SK-N-SH (cell line): ENCODE results near the gene ZIC5. TPM values are rescaled to one million over a fixed set of nuclear protein-coding genes. Genes with fewer than 3 reads are reported as not detected.

ENCODE experiments used
- CTCF ChIA-PET: fragments of 300-600, 350-600 bp; formaldehyde crosslinking; extraction: SDS; loops from one replicate; lab custom pipeline; 2021; lab: Yijun Ruan, JAX
- POLR2A ChIA-PET: fragments of 350-600 bp; sonication (Branson Sonifier 250); formaldehyde crosslinking; extraction: SDS; loops from one replicate; lab custom pipeline; 2020; ENCODE audit warnings: antibody characterized with exemption, inconsistent platforms; lab: Yijun Ruan, JAX
- DNase-seq: peaks from one replicate; pipeline ENCODE4 v3.0.0; 2012
- H2AFZ ChIP-seq: fragments of 200-600 bp; sonication (generic); 2 replicates; pipeline ENCODE4 v1.8.1; 2016; ENCODE audit warnings: antibody characterized with exemption, mild to moderate bottlenecking, low read depth
- H3F3A ChIP-seq: fragments of 200-600 bp; sonication (generic); replicated peaks from 2 replicates; pipeline ENCODE3; 2016; ENCODE audit warnings: antibody characterized with exemption, mild to moderate bottlenecking; ENCODE audit not compliant: insufficient read depth
- H3K27ac ChIP-seq, 2 experiments: fragments of 200-500 bp in 1 of 2; fragments of 200-600 bp in 1 of 2; sonication (Bioruptor generic) in 1 of 2; sonication (generic), shearing (Covaris generic) in 1 of 2; 2 replicates each; pipeline versions ENCODE4 v1.5.1 to v1.6.1; 2014 to 2016; ENCODE audit warnings: low read depth in 2 of 2, inconsistent platforms in 1 of 2, low read length in 1 of 2, mild to moderate bottlenecking in 1 of 2, mixed read lengths in 1 of 2
- H3K27me3 ChIP-seq: fragments of 200-600 bp; sonication (generic), shearing (Covaris generic); 2 replicates; pipeline ENCODE4 v1.6.1; 2016; ENCODE audit warnings: mixed run types; ENCODE audit not compliant: insufficient read depth
- H3K36me3 ChIP-seq, 2 experiments: fragments of 200-500 bp in 1 of 2; fragments of 200-600 bp in 1 of 2; sonication (Bioruptor generic) in 1 of 2; sonication (generic) in 1 of 2; replicated peaks in 1 of 2; 2 replicates each; pipeline versions ENCODE3 to v1.5.1; 2014 to 2016; ENCODE audit warnings: low read length in 1 of 2, mild to moderate bottlenecking in 1 of 2; ENCODE audit not compliant: insufficient read depth in 2 of 2, control insufficient read depth in 1 of 2
- H3K4me1 ChIP-seq, 2 experiments: fragments of 200-500 bp in 1 of 2; fragments of 200-600 bp in 1 of 2; sonication (Bioruptor generic) in 1 of 2; sonication (generic), shearing (Covaris generic) in 1 of 2; 2 replicates each; pipeline versions ENCODE4 v1.5.1 to v1.6.1; 2014 to 2016; ENCODE audit warnings: low read depth in 1 of 2, low read length in 1 of 2, mixed run types in 1 of 2; ENCODE audit not compliant: insufficient read depth in 2 of 2, control insufficient read depth in 1 of 2
- H3K4me2 ChIP-seq: fragments of 200-600 bp; sonication (generic), shearing (Covaris generic); 2 replicates; pipeline ENCODE4 v1.6.1; 2017; ENCODE audit warnings: mixed run types
- H3K4me3 ChIP-seq, 2 experiments: fragments of 200-500 bp in 1 of 2; fragments of 200-600 bp in 1 of 2; sonication (Bioruptor generic) in 1 of 2; sonication (generic), shearing (Covaris generic) in 1 of 2; 2 replicates each; pipeline versions ENCODE4 v1.5.1 to v1.8.1; 2014 to 2016; ENCODE audit warnings: low read depth in 2 of 2, inconsistent platforms in 1 of 2, low read length in 1 of 2, mild to moderate bottlenecking in 1 of 2, mixed read lengths in 1 of 2, moderate library complexity in 1 of 2
- H3K79me2 ChIP-seq: fragments of 200-600 bp; sonication (generic); 2 replicates; pipeline ENCODE4 v1.8.1; 2017; ENCODE audit warnings: mild to moderate bottlenecking; ENCODE audit not compliant: insufficient read depth
- H3K9ac ChIP-seq: fragments of 200-600 bp; sonication (generic); 2 replicates; pipeline ENCODE4 v1.6.1; 2017; ENCODE audit warnings: mixed run types
- H3K9me2 ChIP-seq: fragments of 200-600 bp; sonication (generic); 2 replicates; pipeline ENCODE4 v1.6.1; 2017; ENCODE audit warnings: mixed run types
- H3K9me3 ChIP-seq: fragments of 200-600 bp; sonication (generic); 2 replicates; pipeline ENCODE4 v1.6.1; 2017; ENCODE audit warnings: mixed run types, mild to moderate bottlenecking, moderate library complexity
- H4K20me1 ChIP-seq: fragments of 200-600 bp; sonication (generic); 2 replicates; pipeline ENCODE4 v1.6.1; 2017; ENCODE audit warnings: mild to moderate bottlenecking, mixed run types; ENCODE audit not compliant: insufficient read depth
- CHD2 ChIP-seq: fragments of 150-350 bp; IDR thresholded peaks from 2 replicates; pipeline ENCODE4 v1.6.1; 2018; ENCODE audit warnings: low read length; ENCODE audit not compliant: partially characterized antibody
- ELF1 ChIP-seq: IDR thresholded peaks from 2 replicates; pipeline ENCODE4 v1.4.0; 2012
- EP300 ChIP-seq, 2 experiments: IDR thresholded peaks; 2 replicates each; pipeline versions ENCODE4 v1.4.0 to v1.6.1; 2012; ENCODE audit warnings: borderline replicate concordance in 1 of 2, low read depth in 1 of 2, low read length in 1 of 2
- EZH2phosphoT487 ChIP-seq: fragments of 200-600 bp; sonication (generic); IDR thresholded peaks from 2 replicates; pipeline ENCODE4 v1.6.1; 2017; ENCODE audit warnings: low read depth, mixed run types, mild to moderate bottlenecking, antibody characterized with exemption, moderate library complexity, borderline replicate concordance
- FOSL2 ChIP-seq: IDR thresholded peaks from 2 replicates; pipeline ENCODE4 v1.4.0; 2012; ENCODE audit warnings: low read depth, mild to moderate bottlenecking, moderate library complexity, borderline replicate concordance
- FOXM1 ChIP-seq: IDR thresholded peaks from 2 replicates; pipeline ENCODE4 v1.4.0; 2012; ENCODE audit warnings: low read depth, mild to moderate bottlenecking
- GATA2 ChIP-seq: sonication (generic); formaldehyde crosslinking; IDR thresholded peaks from 2 replicates; pipeline ENCODE4 v1.5.0; 2020; ENCODE audit warnings: mild to moderate bottlenecking, missing genetic modification reagents
- IRF3 ChIP-seq: fragments of 150-350 bp; IDR thresholded peaks from 2 replicates; pipeline ENCODE4 v1.6.1; 2016; ENCODE audit warnings: mild to moderate bottlenecking, low read depth, low read length
- JUND ChIP-seq: IDR thresholded peaks from 2 replicates; pipeline ENCODE4 v1.4.0; 2012
- MEF2A ChIP-seq: IDR thresholded peaks from 2 replicates; pipeline ENCODE4 v1.4.0; 2012; ENCODE audit warnings: low read depth, borderline replicate concordance
- NFIC ChIP-seq: IDR thresholded peaks from 2 replicates; pipeline ENCODE4 v1.4.0; 2012; ENCODE audit warnings: borderline replicate concordance
- NRF1 ChIP-seq: IDR thresholded peaks from 2 replicates; pipeline ENCODE4 v1.6.1; 2012; ENCODE audit warnings: low read depth, mild to moderate bottlenecking, low read length
- POLR2AphosphoS5 ChIP-seq: IDR thresholded peaks from 2 replicates; pipeline ENCODE4 v1.6.1; 2012; ENCODE audit warnings: low read depth, low read length
- RAD21 ChIP-seq: IDR thresholded peaks from 2 replicates; pipeline ENCODE4 v1.6.1; 2012; ENCODE audit warnings: mild to moderate bottlenecking, low read length
- RXRA ChIP-seq: IDR thresholded peaks from 2 replicates; pipeline ENCODE4 v1.4.0; 2012; ENCODE audit warnings: low read depth, mild to moderate bottlenecking, borderline replicate concordance
- TCF12 ChIP-seq: IDR thresholded peaks from 2 replicates; pipeline ENCODE4 v1.4.0; 2012
- TEAD4 ChIP-seq: IDR thresholded peaks from 2 replicates; pipeline ENCODE4 v1.4.0; 2012; ENCODE audit warnings: mild to moderate bottlenecking, borderline replicate concordance; ENCODE audit not compliant: insufficient read depth
- YY1 ChIP-seq: IDR thresholded peaks from 2 replicates; pipeline ENCODE4 v1.4.0; 2012; ENCODE audit warnings: low read depth, mild to moderate bottlenecking
- WGBS: methylation state at CpG from one replicate; pipeline ENCODE4 v1.1.6; 2017; ENCODE audit warnings: low lambda C conversion rate; 5-methylcytosine and 5-hydroxymethylcytosine counted together
- polyA plus RNA-seq, 3 experiments: library from polyadenylated mRNA; depleted of rRNA; stranded (reverse); fragments of >200 nt; gene quantifications; 2 replicates each; pipeline ENCODE4 v1.2.3, GENCODE V29; 2012
- TF ChIP-seq, protein P1 (sequence below): IDR thresholded peaks from 2 replicates; pipeline ENCODE4; 2012
- TF ChIP-seq, protein P2 (sequence below): IDR thresholded peaks from 2 replicates; pipeline ENCODE4 v1.4.0; 2012; ENCODE audit warnings: low read depth, borderline replicate concordance

Gene ZIC5
- polyA plus RNA-seq, 1 of the 3 experiments (the other 2 are of a cell fraction), result not detected

- Histone ChIP-seq H3K79me2 (no peaks in the 10 kb centered on the region), H3K9me2 (no peaks in the 10 kb centered on the region), H3K4me1 (peaks cover 0 to 2% of the 10 kb centered on the region in 2 experiments; a peak in 1 of 4 replicates), H2AFZ (no peak overlapping the region), H3K9me3 (no peaks in the 10 kb centered on the region), H3K27ac (no peak overlapping the region), H4K20me1 (peaks cover 17% of the 10 kb centered on the region), H3K4me2 (no peak overlapping the region), H3K27me3 (peaks cover 91% of the 10 kb centered on the region), H3F3A (no peaks in the 10 kb centered on the region), H3K36me3 (no peaks in the 10 kb centered on the region), H3K9ac (no peak overlapping the region)
- WGBS, result 29% methylated on average over 18 of the region's 18 CpGs
- CTCF ChIA-PET, result no interaction called here
- TF ChIP-seq FOXM1, result no peak
- TF ChIP-seq EZH2phosphoT487, result 0 out of 2 replicates have a peak, but pooled peaks have one; percentile 24
- TF ChIP-seq, all 33 proteins: peak for 1
- peak; percentile 23 for DNase-seq
- no peak overlapping the region for H3K4me3 ChIP-seq
- POLR2A ChIA-PET, result no interaction called here
These were observed 694 bp upstream of the ZIC5 start for GRCh38 chr13:99972190-99972731.

DNA sequence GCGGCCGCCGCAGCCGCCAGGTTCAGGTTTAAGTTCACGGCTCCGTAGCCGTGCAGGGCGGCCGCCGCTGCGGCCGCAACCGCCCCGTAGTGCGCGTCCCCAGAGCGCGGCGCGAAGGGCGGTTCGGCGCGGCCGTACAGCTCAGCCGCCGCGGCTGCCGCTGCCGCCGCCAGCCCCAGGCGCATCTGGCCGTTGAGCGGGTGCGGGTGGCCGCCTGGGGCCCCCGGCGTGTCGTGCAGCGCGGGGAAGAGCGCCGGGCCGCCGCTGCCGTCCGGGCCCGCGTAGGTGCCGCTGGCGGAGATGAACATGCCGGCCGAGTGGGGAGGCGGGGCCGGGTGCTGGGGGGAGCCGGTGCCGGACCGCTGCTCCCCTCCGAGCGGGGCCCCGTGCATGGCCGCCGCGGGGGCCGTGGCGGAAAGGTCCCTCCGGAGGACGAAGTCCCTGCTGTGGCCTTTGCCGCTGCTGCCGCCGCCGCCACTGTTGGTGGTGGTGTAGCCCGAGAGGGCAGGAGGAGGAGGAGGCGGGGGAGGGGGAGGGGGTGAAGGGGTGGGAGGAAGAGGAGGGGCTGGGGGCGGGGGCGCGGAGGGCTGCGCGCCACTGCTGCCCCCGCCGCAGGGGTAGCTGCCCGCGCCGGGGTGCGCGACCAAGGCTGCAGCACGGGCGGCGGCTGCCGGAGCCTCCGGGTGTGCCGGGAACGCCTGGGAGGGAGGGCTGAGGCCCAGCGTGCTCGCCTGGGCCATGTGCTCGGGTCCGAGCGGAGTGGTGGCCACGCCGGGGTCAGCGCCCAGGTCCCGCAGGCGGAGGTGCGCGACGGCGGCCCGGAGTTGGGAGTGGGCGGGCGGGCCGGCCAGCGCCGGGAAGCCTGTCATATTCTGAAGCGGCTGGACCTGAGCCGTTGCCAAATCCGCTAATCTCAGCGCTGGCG lies 654 bp downstream of the ZIC5 start:
- no peak overlapping the region for H3K4me3 ChIP-seq
- H3K4me2 ChIP-seq, result no peak overlapping the region
- no peaks in the 10 kb centered on the region for H3K79me2 ChIP-seq
- TF ChIP-seq TCF12 (no peak), TEAD4 (no peak), POLR2AphosphoS5 (no peak), CHD2 (no peak), FOXM1 (no peak), RXRA (no peak), YY1 (no peak), RAD21 (no peak), GATA2 (CRISPR knock-in tag) (no peak), IRF3 (no peak), ELF1 (no peak), NRF1 (no peak), FOSL2 (no peak), MEF2A (no peak), JUND (no peak), EP300 (IDR thresholded peaks at IDR 0.05; ENCODE audit: borderline replicate concordance in 1 of 2, low read depth in 1 of 2, low read length in 1 of 2) (no peak), NFIC (no peak)
- TF ChIP-seq, protein P1, sequence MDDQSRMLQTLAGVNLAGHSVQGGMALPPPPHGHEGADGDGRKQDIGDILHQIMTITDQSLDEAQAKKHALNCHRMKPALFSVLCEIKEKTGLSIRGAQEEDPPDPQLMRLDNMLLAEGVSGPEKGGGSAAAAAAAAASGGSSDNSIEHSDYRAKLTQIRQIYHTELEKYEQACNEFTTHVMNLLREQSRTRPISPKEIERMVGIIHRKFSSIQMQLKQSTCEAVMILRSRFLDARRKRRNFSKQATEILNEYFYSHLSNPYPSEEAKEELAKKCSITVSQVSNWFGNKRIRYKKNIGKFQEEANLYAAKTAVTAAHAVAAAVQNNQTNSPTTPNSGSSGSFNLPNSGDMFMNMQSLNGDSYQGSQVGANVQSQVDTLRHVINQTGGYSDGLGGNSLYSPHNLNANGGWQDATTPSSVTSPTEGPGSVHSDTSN, result no peak
- TF ChIP-seq, protein P2, sequence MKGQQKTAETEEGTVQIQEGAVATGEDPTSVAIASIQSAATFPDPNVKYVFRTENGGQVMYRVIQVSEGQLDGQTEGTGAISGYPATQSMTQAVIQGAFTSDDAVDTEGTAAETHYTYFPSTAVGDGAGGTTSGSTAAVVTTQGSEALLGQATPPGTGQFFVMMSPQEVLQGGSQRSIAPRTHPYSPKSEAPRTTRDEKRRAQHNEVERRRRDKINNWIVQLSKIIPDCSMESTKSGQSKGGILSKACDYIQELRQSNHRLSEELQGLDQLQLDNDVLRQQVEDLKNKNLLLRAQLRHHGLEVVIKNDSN, result no peak

More for the DNA sequence above, 654 bp downstream of the ZIC5 start:
- peaks cover 91% of the 10 kb centered on the region for H3K27me3 ChIP-seq
- no peaks in the 10 kb centered on the region for H3K36me3 ChIP-seq
- DNase-seq, result peak; percentile 50
- POLR2A ChIA-PET, result no interaction called here
- 4% methylated on average over 13 of the region's 118 CpGs for WGBS
- CTCF ChIA-PET, result interaction anchor here (0.8 to 0.9 kb wide), 2 partner anchors 10 to 54 kb away, joined by 3 to 7 read pairs; partner anchors contain the start of gene ZIC2
- H3K4me1 ChIP-seq, result peaks cover 0 to 2% of the 10 kb centered on the region in 2 experiments; a peak in 1 of 4 replicates
- no peak overlapping the region for H3K9ac ChIP-seq
- no peaks in the 10 kb centered on the region for H3K9me3 ChIP-seq
- no peaks in the 10 kb centered on the region for H3K9me2 ChIP-seq
- H4K20me1 ChIP-seq, result peaks cover 17% of the 10 kb centered on the region
- H2AFZ ChIP-seq, result no peak overlapping the region
- H3K27ac ChIP-seq, result no peak overlapping the region
- no peaks in the 10 kb centered on the region for H3F3A ChIP-seq
